Measurements from ENCODE around the gene DACH1. TPM values are rescaled to one million over a fixed set of nuclear protein-coding genes. Genes with fewer than 3 reads are reported as not detected.

DACH1 gene
- total and polyA plus RNA-seq, 2 of the 8 experiments (the other 6 are each of a cell fraction or from before 2014, with no cell fraction given): 0.12 to 0.67 TPM

DNA sequence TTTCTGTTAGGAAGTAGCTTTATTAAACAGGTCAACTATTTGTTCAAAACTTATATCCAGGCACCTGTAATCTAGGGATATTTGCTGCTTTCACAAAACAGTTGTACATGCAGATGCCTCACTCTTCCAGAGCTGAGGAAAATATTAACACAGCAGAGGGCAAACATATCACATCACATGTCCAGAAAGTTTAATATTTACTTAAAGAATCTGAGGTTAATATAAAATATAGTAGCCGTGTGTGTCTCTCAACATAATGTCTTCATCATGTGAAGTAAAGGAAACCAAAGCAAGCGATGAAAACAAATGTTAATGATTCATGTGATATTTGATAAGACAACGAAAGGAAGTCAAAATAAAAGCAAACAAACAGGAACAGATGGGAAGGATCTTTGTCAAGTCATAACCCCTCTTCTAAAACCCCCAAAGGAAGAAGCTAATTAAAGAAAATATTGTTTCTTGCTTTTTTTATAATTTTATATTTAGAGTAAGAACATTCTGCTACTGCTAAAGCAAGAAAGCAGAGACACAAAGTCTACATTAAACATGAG lies 418.8 kb downstream of the DACH1 start (continued):
- TF ChIP-seq SIRT6 (IDR thresholded peaks at IDR 0.05; ENCODE audit: low read length): no peak
- TF ChIP-seq CBX5 (IDR thresholded peaks at IDR 0.05; ENCODE audit: low read depth, low read length): no peak

Data from H1 (cell line).